Stimulated activated naive CD8-positive, alpha-beta T cell treated with anti-CD3 and anti-CD28 coated beads, Interleukin-15, Interleukin-2, amounts not matched to agents 100 U/mL and 50 U/mL, for 24 hours (primary cell): ENCODE measurements around the gene NIPSNAP2.
"Not testable (repeated sequence)": the region's sequence is repeated elsewhere in the genome, so short reads cannot be mapped to it uniquely, and the experiment has no call there.

Experiments used
- ATAC-seq: fragments of 150-1000 bp; cut with Tn5 transposase; one replicate; pipeline ENCODE4 v1.10.0; 2021
- DNase-seq: peaks from one replicate; pipeline ENCODE4 v3.0.0; 2021

Gene NIPSNAP2

DNA sequence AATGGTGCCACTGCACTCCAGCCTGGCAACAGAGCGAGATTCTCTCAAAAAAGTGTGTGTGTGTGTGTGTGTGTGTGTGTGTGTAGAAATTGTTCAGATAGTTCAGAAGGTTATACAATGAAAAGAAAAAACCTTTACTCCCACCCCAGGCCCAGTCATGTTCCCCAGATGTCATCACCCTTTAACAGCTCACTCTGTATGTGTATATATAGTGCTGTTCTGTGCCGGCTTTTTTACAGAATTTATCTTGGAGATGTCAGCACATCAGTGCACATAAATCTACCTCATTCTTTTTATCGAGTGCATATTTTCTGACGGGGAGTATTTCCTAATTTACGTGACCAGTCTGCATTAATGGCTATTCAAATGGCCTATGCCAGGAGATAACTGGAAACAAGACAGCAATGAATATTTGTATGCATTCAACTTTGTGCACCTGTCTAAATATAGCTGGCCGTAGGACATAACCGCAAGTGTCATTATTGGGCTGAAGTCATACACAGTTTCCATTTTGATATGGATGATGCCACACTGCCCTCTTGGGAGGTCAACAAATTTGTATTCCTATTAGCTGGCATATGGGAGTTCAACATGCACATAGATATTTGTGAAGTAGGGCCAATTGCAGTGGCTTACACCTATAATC lies 11.7 kb downstream of the NIPSNAP2 start:
- ATAC-seq (no peak), DNase-seq (no peak)

DNA sequence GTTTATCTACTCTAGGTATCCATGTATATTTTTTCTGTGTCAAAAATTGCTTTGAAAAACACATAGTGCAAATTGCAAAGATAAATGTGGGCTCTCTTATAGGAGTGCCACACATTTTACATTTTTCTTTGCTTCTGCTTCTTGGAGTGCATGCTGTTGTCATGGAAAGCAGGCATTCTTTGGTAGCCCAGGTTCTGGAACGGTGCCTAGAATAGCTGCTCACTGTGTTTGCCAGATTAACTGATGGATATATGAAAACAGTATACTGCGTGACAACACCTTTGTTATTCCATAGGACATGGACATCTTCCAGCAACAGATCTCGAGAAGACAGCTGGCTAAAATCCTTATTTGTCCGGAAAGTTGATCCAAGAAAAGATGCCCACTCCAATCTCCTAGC lies 13.4 kb downstream of the NIPSNAP2 start:
- no peak for DNase-seq
- no peak for ATAC-seq

DNA sequence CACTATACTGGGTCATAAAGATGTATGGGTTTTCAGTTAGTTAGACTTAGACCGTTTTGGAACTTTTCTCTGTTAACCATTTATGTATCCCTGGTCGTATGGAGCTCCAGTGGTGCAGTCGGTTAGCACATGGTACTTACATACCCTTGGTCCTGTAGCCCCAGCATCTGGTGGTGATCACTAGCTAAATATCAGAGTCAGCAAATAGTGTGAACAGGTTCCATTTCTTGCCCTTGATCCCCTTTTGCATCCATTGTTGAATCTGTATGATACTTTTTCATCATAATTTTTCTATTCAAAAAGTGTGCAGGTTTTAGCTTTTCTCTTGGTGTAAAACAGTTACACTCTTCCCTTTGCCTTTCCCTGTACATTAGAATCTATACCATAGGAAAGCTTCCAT lies 15.9 kb downstream of the NIPSNAP2 start:
- DNase-seq (no peak), ATAC-seq (no peak)

DNA sequence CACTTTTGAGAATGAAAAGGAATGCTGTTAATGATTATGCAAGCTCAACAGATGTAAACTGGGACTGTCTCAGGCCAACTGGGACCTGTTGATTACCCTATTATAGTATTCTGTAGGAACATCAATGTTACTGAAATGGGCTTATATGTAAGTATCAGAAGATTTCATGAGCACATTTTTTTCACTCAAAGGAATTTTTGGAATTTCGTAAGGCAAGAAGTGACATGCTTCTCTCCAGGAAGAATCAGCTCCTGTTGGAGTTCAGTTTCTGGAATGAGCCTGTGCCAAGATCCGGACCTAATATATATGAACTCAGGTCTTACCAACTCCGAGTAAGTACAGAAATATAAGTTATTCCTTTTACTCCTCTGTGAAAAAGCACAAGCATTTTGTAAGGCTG lies 19.2 kb downstream of the NIPSNAP2 start:
- ATAC-seq (no peak), DNase-seq (no peak)

DNA sequence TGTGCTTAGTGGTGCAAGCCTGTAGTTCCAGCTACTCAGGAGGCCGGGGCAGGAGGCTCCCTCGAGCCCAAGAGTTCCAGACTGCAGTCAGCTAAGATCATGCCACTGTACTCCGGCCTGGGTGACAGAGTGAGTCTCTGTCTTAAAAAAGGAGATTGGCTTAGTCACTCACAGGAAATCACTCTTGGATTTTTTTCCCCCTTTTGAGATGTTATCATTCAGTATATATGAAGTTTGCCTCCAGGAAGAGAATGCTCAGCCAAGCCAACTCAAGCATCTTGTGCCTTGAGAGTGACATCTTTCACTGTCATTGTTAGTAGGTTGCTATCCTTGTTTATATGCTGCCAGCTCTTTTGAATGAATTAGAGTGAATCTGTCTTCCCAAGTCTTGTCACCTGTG lies 28.0 kb downstream of the NIPSNAP2 start:
- ATAC-seq (no peak), DNase-seq (no peak)

DNA sequence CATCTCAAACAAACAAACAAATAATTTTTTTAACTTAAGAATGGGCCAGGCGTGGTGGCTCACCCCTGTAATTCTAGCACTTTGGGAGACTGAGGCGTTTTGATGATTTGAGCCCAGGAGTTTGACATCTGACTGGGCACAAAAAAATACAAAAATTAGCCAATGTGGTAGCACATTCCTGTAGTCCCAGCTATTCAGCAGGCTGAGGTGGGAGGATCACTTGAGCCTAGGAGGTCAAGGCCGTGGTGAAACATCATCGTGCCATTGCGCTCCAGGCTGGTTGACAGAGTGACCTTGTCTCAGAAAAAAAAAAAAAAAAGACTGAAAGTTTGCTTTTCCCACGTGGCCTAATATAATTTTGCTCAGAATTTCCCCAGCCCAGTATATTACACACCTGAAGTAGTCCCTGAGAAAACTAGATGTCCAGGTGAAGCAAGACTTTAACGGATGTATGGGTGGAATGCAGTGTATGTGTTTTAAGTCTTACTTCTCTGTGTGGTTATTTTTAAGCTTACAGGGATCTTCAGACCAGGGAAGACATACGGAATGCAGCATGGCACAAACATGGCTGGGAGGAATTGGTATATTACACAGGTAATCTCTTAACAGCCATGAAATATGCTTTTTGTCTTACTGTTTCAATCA lies 32.6 kb downstream of the NIPSNAP2 start:
- DNase-seq (no peak), ATAC-seq (no peak)

DNA sequence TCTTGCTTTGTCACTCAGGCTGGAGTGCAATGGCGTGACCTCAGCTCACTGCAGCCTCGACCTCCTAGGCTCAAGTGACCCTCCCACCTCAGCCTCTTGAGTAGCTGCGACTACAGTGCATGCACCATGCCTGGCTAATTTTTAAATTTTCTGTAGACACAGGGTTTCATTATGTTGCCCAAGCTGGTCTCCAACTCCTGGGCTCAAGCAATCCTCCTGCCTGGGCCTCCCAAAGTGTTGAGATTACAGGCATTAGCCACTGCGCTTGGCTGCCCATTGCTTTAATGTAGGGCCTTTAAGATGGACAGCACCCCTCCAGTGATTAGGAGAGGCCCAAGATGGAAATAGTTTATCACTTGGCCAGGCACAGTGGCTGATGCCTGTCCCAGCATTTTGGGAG lies 39.4 kb downstream of the NIPSNAP2 start:
- no peak for ATAC-seq
- no peak for DNase-seq

DNA sequence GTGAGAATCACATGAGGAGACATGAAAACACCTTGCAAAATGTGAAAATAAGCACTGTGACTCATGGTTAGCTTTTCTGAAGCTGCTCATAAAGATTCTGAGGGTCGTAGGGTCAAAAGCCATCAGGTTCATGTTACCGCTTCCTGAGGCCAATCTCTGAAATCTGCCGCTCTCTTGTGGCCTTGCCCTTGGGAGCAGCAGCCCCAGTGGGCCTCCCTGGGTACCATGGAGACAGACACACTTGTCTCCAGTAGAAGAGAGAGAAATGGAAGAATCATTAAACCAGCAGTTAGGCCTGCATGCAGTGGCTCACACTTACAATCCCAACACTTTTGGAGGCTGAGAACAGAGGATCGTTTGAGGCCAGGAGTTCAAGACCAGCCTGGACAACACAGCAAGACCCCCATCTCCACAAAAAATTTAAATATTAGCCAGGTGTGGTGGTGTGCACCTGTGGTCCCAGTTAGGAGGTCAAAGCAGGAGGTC lies 42.8 kb downstream of the NIPSNAP2 start:
- no peak for ATAC-seq
- no peak for DNase-seq

DNA sequence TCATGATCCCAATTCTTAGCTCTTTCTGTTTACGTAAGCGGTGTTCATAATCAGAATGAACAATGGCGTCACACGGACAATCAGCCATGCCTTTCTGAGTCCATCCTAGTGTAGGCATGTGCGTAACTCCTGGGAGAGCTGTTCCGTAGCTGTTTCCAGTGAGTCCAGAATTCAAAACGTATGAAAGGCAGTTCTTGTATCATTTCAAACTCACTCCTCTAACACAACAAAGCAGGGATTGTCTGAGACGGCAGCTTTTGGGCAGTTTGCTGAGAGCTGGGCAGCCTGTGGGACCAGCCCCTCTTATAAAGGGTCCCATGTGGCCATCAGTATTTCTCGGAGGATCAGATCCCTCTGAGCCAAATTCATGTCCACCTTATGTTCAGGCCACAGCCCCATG lies 43.5 kb downstream of the NIPSNAP2 start:
- ATAC-seq = no peak
- DNase-seq = no peak

DNA sequence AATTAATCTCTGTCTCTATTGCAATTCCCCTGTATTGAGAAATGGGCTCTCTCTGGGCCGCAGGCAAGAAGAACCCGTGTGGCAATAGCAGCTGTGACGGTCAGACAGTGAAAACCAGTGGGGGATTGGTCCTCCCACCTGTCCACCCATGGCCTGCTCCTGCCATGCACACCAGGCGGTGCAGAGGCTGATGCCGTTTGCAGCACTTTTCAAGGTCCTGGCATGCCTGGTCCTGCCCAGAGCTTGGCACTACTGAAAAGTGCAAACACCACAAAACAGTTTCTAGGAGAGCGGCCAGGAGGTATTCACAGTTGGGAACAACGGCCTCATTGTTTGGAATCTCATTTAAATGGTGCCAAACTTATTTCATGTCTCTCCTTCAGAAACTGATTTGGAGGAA lies 45.3 kb downstream of the NIPSNAP2 start:
- DNase-seq (no peak), ATAC-seq (no peak)

DNA sequence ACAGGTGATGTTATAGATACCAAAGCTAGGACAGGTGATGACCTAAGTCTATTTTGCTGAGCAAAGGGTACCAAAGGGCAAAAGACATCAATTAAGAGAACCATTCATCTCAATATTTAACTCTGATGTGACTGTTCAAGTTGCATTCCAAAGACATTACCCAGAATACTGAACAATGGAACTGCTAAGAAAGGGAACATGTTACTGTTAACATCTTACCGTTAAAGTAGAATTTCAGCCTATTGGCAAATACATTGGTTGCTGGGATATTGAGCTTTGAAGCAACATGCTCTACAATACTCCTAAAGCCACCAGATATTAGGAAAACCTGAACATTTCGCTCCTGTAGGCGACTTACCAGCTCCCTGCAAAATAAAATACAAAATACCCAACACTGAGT lies 52.6 kb downstream of the NIPSNAP2 start:
- DNase-seq, ATAC-seq: not testable (repeated sequence)

DNA sequence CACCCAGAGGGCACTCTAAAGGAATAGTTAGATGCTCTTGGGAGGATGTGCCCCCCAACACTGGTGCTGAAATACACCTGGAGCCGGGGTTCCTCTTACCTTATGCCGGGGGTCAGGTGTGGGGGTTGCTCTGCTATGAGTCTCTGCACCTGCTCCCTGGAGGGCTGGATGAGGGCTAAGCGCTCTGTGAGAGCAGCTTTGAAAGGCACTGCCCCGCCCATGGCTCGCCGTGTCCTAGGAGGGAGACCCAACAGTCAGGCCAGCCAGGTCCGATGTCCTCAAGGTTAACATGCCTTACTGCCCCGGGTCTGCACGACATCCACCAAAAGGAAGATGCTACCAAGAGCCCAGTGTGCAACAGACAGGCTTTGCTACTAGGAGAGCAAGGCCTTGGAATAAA lies 55.1 kb downstream of the NIPSNAP2 start:
- ATAC-seq = no peak

DNA sequence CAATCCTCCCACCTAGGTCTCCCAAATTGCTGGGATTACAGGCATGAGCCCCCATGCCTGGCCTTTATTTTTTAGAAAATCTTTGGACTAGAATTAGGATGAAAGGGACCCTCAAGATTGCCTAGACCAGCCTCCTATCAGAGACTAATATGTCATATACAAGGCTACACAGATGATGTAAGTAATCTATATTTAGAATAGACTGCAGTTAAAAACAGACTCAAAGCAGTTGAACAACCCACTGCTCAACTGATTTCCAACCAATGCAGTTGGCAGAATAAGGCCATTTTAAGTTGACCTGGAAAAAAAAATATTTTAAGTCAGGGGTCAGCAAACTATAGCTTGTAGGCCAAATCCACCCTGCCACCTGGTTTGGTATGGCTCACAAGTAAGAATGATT lies 59.1 kb downstream of the NIPSNAP2 start:
- no peak for ATAC-seq

More for the DNA sequence above, 55.1 kb downstream of the NIPSNAP2 start:
- DNase-seq = no peak

DNA sequence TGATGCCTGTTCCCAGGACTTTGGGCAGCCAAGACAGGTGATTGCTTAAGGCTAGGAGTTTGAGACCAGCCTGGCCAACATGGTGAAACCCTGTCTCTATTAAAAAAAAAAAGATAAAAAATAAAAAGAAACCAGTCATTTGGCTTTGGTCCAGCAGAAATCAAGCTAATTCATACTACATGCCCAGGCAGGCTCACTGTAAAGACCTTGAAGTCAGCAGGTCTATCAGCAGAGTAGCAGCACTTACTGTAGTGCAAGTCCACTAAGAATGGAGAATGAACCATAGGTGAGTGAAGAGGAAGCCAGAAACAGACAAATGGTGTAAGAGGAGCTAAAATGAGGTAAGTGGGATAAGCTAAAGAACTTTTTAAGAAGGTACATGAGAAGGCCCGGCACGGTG lies 62.2 kb downstream of the NIPSNAP2 start:
- ATAC-seq (no peak), DNase-seq (no peak)

More for the DNA sequence above, 59.1 kb downstream of the NIPSNAP2 start:
- DNase-seq = no peak

DNA sequence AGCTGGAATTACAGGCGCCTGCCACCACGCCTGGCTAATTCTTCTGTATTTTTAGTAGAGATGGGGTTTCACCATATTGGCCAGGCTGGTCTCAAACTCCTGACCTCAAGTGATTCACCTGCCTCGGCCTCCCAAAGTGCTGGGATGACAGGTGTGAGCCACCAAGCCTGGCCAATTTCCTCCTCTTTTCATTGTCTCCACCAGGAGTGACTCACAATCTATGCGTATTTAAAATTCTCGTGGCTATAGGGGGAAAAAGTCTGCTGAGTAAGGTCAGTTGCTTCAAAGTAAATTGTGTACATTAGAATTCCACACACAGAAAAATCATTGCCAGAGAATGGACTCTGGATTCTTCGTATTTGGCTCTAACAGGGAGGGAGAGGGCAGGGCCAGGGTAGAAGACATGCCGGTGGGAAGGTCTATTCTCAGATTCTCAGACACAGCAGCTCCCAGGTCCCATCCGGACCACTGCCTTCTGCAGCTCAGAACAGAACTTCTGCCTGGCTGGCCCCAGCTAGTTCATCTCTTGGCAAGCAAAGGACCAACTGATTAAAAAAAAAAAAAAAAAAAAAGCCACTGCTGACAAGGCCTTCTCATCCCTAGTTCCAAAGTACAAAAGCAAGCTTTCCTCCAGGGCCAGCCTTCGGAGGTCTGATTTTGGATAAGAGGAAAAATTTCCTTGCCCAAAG lies 64.7 kb downstream of the NIPSNAP2 start:
- no peak for ATAC-seq
- no peak for DNase-seq

DNA sequence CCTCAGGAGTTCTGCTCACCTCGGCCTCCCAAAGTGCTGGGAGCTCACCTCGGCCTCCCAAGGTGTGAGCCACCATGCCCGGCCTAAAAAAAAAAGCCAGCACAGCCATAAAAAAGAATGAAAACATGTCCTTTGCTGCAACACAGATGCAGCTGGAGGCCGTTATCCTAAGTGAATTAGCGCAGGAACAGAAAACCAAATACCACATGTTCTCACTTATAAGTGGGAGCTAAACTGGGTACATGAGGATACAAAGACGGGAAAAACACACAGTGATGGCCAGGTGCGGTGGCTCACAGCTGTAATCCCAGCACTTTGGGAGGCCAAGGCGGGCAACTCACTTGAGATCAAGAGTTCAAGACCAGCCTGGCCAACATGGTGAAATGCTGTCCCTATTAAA lies 66.0 kb downstream of the NIPSNAP2 start:
- DNase-seq (no peak), ATAC-seq (no peak)

DNA sequence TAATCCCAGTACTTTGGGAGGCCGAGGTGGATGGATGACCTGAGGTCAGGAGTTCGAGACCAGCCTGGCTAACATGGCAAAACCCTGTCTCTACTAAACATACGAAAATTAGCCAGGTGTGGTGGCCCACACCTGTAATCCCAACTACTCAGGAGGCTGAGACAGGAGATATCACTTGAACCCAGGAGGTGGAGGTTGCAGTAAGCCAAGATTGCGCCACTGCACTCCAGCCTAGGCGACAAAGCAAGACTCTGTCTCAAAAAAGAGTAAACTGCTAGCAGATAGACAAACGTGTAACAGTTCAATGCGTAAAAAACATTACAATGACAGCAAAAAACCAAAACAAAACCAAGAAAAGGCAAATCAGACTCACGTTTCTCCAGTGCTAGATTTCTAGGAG lies 67.2 kb downstream of the NIPSNAP2 start:
- not testable (repeated sequence) for ATAC-seq, DNase-seq

DNA sequence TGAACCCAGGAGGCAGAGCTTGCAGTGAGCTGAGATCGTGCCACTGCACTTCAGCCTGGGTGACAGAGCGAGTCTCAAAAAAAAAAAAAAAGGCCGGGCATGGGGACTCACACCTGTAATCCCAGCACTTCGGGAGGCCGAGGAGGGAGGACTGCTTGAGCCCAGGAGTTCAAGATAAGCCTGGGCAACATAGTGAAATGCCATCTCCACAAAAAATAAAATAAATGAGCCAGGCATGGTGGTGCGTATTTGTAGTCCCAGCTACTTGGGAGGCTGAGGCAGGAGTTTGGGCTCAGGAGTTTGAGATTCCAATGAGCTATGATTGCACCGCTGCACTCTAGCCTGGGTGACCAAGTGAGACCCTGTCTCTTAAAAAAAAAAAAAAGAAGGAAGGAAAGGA lies 68.2 kb downstream of the NIPSNAP2 start:
- DNase-seq, ATAC-seq: not testable (repeated sequence)

DNA sequence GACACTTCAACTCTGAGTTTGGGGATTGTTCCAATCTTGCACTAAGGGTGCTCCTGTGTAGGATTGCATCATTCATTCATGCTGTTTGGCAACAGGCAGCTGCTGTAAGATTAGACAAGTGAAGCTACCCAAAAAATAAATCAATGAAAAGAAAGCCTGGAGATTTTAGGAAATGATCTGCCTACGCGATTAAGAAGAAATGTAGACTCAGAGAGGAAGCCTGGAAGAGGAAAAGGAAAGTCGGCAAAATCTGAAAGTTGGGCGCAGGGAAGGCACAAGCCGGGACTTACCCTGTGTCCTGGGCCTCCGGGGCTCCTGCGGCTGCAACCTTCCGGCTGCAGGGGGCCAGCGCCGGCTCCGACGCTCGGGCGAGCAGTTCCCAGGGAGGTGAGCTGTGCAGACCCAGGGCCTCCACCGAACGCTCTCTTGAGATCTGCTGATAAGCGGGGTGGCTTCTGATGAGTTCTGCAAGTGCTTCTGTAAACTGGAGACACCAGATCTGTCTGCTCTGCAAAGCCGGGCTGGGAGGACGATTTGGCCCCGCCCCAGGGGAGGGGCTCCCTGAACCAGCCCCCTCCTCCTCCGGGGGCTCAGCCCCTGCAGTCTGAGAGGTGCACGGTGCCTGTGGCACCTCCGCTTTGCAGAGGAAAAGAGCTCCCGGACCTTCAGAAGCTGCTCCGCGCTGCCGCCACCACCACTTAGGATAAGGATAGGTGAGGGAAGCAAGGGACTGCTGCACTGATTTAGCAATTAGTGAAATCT lies 69.5 kb downstream of the NIPSNAP2 start:
- DNase-seq = peak; percentile 75
- peak; percentile 93 for ATAC-seq

DNA sequence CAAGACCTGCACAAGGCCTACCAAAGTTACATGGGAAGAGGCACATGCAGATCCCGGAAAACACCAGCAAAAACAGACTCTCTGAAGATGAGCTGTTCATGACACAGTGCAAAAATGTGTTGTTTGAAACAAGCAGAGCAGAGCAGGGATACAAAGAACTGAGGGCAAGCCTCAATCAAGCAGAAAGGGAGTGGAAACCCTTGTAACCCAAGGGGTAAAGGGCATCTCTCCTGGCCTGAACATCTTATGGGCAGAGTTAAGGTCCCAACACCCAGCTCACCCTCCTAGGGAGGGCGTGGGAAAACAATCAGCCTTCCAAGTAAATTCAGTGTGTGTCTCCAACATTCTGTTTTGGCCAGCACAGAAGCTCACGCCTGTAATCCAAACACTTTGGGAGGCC lies 76.3 kb downstream of the NIPSNAP2 start:
- DNase-seq = no peak
- no peak for ATAC-seq

DNA sequence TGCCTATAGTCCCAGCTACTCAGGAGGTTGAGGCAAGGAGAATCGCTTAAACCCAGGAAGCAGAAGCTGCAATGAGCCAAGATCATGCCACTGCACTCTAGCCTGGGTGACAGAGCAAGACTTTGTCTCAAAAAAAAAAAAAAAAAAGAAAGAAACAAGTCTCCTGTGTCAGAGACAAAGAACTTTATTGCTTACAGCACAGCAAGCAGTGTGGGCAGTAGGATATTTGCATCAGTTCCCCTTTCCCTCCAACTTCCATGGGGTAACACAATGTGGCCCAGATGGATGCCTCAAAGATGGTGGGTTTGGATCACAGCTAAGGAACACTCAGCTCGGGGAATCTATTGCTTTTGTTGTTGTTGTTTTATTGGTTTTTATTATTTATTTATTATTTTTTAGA lies 81.4 kb downstream of the NIPSNAP2 start:
- not testable (repeated sequence) for DNase-seq, ATAC-seq

DNA sequence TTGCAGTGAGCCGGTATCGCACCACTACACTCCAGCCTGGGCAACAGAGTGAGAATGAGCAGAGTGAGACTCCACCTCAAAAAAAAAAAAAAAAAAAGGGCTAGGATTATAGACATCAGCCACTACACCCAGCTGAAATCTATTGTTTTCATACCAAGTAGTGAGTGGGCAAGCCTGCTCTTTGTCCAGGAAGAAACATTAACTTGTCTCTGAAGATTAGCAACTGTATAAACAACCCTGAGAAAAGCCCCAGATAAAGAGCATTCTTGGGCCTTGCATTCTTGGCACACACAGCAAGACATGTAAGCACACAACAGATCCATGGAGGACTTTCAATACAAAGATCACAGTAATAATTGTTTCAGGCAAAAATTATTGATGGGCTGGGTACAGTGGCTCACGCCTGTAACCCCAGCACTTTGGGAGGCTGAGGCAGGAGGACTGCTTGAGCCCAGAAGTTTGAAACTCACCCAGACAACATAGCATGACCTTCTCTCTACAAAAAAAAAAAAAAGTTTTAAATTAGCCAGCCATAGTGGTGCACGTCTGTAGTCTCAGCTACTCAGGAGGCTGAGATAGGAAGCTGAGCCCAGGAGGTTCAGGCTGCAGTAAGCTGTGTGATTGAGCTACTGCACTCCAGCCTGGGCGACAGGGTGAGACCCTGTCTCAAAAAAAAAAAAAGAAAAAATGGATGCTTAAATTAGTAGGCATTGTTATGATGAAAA lies 82.5 kb downstream of the NIPSNAP2 start:
- DNase-seq = no peak
- ATAC-seq = no peak
